Prostate gland (tissue), 2 donors: ENCODE measurements around the gene SLC25A19. TPM values are rescaled to one million over a fixed set of nuclear protein-coding genes. Genes with fewer than 3 reads are reported as not detected.

Experiments
- DNase-seq: peaks from one replicate; pipeline ENCODE4 v3.0.0-alpha.2; 2019; ENCODE audit warnings: low spot score
- H3K27ac ChIP-seq, 2 donors: fragments of 200-600 bp; sonication (generic); 2 replicates each; pipeline ENCODE4 v1.5.1; 2017 to 2019
- H3K27me3 ChIP-seq: fragments of 200-600 bp; sonication (generic); replicated peaks from 2 replicates; pipeline ENCODE4 v1.5.1; 2019; ENCODE audit not compliant: insufficient read depth
- H3K36me3 ChIP-seq, 2 donors: fragments of 200-600 bp; sonication (generic); 1 replicate in 1 of 2; 2 replicates in 1 of 2; pipeline versions ENCODE4 v1.5.1 to v1.8.1; 2017 to 2019
- H3K4me1 ChIP-seq: fragments of 200-600 bp; sonication (generic); replicated peaks from 2 replicates; pipeline ENCODE4 v1.5.1; 2019
- H3K4me3 ChIP-seq, 2 donors: fragments of 200-600 bp; sonication (generic); 2 replicates each; pipeline ENCODE4 v1.5.1; 2017 to 2019
- H3K9me3 ChIP-seq: fragments of 200-600 bp; sonication (generic); 2 replicates; pipeline ENCODE4 v1.5.1; 2017
- POLR2A ChIP-seq: fragments of 450-650 bp; IDR thresholded peaks from one replicate; pipeline ENCODE4 v1.6.1; 2016; ENCODE audit warnings: antibody characterized with exemption, mild to moderate bottlenecking
- POLR2AphosphoS5 ChIP-seq: sonication (generic); formaldehyde crosslinking; IDR thresholded peaks from one replicate; pipeline ENCODE4 v1.6.1; 2017; ENCODE audit warnings: antibody characterized with exemption
- WGBS: methylation state at CpG from one replicate; pipeline ENCODE4 v1.1.5; 2018; 5-methylcytosine and 5-hydroxymethylcytosine counted together
- intact Hi-C: fragments of 100-400 bp; cut with DNase I; formaldehyde crosslinking; loops from one replicate; pipeline ENCODE4 v1.14.2; 2022
- total RNA-seq, 2 donors: library from RNA; depleted of rRNA; stranded (reverse); fragments of >200 nt; gene quantifications; one replicate each; pipeline ENCODE4 v1.1.0, GENCODE V29; 2016
- TF ChIP-seq, protein P1 (sequence below), 4 experiments: fragments of 200-600 bp in 2 of 4; fragments of 450-650 bp in 2 of 4; sonication (generic) in 2 of 4; IDR thresholded peaks; 1 replicate in 3 of 4; 2 replicates in 1 of 4; pipeline ENCODE4 v1.5.1; 2016 to 2019; ENCODE audit warnings: antibody characterized with exemption in 4 of 4, mild to moderate bottlenecking in 2 of 4, moderate library complexity in 2 of 4

SLC25A19 gene
- total RNA-seq, 2 donors from 2014 or later: 5.2 to 15.2 TPM

DNA sequence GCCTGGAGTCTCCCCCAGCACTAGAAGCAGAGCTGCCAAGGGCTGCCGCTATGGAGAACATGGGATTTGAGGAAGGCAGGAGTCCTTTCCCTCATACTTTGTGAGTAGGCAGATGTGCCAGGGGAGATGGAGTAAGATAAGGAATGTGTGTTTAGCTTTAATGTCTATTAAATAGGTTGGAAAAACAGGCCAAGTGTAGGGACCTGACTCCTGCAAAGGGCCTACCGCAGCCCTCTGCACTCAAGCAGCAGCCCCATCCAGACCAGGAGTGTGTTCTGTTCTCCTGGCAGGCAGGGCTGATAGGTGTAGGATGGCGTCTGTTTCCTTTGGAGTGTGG is 16.4 kb downstream of the SLC25A19 start:
- TF ChIP-seq, protein P1, sequence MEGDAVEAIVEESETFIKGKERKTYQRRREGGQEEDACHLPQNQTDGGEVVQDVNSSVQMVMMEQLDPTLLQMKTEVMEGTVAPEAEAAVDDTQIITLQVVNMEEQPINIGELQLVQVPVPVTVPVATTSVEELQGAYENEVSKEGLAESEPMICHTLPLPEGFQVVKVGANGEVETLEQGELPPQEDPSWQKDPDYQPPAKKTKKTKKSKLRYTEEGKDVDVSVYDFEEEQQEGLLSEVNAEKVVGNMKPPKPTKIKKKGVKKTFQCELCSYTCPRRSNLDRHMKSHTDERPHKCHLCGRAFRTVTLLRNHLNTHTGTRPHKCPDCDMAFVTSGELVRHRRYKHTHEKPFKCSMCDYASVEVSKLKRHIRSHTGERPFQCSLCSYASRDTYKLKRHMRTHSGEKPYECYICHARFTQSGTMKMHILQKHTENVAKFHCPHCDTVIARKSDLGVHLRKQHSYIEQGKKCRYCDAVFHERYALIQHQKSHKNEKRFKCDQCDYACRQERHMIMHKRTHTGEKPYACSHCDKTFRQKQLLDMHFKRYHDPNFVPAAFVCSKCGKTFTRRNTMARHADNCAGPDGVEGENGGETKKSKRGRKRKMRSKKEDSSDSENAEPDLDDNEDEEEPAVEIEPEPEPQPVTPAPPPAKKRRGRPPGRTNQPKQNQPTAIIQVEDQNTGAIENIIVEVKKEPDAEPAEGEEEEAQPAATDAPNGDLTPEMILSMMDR (IDR thresholded peaks at IDR 0.05): no peak
- no peak for TF ChIP-seq POLR2AphosphoS5
- TF ChIP-seq POLR2A: no peak
- intact Hi-C loops: loop anchor here (5.0 kb wide), 1 partner anchor 139 kb away; no protein-coding TSS in a partner anchor
- DNase-seq: no peak
- Histone ChIP-seq H3K4me3 (no peak overlapping the region), H3K4me1 (peaks cover 5% of the 10 kb centered on the region), H3K27ac (no peak overlapping the region), H3K36me3 (no peaks in the 10 kb centered on the region), H3K27me3 (no peaks in the 10 kb centered on the region), H3K9me3 (no peaks in the 10 kb centered on the region)
- WGBS: 14% methylated on average over 3 of the region's 3 CpGs

DNA sequence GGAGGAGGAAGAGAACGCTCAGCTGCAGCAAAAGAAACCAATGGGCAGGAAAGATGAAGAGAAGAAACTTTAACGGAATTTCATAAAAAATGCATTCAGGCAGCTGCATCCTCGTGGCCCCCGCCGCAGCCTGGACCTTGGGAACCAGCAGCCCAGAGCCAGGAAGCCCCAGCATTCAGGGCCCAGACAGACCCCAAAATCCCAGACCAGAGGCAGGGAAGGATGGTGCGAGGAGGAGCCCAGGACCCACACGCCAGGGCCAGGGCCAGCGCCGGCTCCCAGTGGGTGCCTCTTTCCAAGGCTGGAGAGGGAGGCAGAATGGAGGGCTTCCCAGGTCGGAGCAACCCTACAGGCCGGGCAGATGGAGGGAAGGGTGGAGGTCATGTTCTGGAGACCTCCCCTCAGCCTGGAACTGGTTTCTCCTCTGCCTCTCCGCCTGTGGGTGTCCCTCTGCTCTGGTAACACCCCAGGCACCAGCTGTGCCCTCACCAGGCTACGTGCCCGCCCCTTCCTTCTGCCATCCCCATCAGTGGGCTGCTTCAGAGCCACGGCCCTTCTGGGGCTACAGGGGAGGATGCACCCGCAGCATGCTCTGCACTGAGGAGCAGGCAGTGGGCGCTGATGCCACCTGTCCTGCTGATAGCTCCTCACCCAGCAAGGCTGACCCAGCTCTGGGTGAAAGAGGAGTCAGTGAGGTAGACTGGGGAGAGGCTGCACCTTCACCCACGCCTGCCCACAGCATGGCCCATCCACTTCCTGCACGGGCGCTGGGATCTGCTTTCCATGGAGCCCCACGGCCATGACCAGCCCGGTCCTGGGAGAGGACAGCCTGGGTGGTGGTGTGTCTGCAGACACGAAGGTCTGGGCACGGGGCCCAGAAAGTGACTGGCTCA is 17.0 kb downstream of the SLC25A19 start:
- peak; percentile 17 for DNase-seq
- intact Hi-C loops: loop anchor here (5.0 kb wide), 1 partner anchor 140 kb away; no protein-coding TSS in a partner anchor
- no peak for TF ChIP-seq POLR2A
- TF ChIP-seq, protein P1 (IDR thresholded peaks at IDR 0.05): no peak
- no peak for TF ChIP-seq POLR2AphosphoS5
- Histone ChIP-seq H3K27me3 (no peaks in the 10 kb centered on the region), H3K4me3 (peak overlapping the region; percentile 82 to 84), H3K36me3 (no peaks in the 10 kb centered on the region), H3K9me3 (no peaks in the 10 kb centered on the region), H3K27ac (peak overlapping the region; percentile 79 to 88), H3K4me1 (peaks cover 5% of the 10 kb centered on the region)
- 38% methylated on average over 24 of the region's 24 CpGs for WGBS

DNA sequence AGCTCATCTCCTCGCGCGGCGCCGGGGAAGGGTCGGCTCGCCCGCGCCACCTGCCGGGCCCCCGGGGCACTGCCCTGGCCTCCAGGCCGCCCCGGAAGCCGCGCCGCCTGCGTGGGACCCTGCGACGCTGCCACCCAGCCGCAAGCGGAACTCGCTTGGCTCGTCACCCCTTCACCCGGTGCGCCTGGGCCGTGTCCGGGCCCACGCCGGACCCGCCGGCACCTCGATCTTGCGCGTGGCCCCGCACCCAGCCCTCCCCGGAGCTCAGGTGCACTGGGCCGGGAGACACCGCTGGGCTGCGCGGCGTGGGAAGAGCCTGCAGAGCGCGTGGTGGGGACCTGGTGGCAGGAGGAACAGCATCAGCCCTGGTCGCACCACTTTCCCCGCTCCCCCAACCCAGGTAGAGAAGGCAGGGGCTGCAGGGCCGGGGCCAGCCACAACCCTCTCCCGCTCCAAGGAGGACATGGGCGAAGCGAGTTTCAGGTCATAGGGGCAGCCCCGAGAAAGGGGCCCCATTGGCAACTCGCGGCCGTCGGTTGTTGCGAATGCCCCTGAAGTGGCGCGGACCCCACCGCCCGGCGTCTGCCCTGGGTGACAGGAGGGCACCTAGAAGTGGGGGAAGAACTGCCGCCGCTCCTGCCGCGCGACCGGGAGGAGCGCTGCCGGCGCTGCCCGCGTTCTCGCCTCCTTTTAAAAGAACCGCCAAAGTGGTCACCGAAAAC is 17.8 kb downstream of the SLC25A19 start:
- WGBS: under 1% methylated on average over 31 of the region's 74 CpGs

DNA sequence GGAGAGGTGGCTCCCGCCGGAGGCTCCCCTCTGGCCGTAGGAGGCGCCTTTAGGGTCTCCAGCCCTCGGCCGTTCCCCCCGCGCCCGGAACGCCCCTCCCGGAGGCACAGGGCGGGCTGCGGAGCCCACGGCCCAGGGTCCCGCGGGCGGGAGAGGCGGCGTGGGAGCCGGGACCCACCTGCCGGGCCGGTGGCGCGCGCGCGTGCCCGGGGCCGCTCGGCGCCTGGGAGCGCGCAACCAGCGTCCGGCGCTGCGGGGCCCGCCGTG is 18.3 kb downstream of the SLC25A19 start, which contains the start of gene MIF4GD:
TSS of gene MIF4GD (minus strand) at position 266 of the 267 bp plus-strand sequence. CDS start 1,036 bp downstream, outside the sequence.
- Histone ChIP-seq H3K27ac (peak within 1 kb of the TSS; percentile 84 to 88), H3K27me3 (no peaks in the 10 kb centered on the region), H3K4me1 (peaks cover 5% of the 10 kb centered on the region), H3K4me3 (peak within 1 kb of the TSS; percentile 82 to 84), H3K36me3 (peaks cover 0 to 11% of the 10 kb centered on the region in 2 donors), H3K9me3 (no peaks in the 10 kb centered on the region)
- DNase-seq: no peak
- WGBS: 0% methylated on average over 6 of the region's 39 CpGs
- TF ChIP-seq POLR2A (no peak), POLR2AphosphoS5 (no peak)
- TF ChIP-seq, protein P1 (IDR thresholded peaks at IDR 0.05): no peak
- intact Hi-C loops: loop anchor here (5.0 kb wide), 1 partner anchor 141 kb away; no protein-coding TSS in a partner anchor

More for the DNA sequence above, 17.8 kb downstream of the SLC25A19 start:
- peak overlapping the region; percentile 82 to 84 for H3K4me3 ChIP-seq
- H3K4me1 ChIP-seq: peaks cover 5% of the 10 kb centered on the region
- no peaks in the 10 kb centered on the region for H3K27me3 ChIP-seq
- TF ChIP-seq POLR2AphosphoS5 (no peak), POLR2A (no peak)
- TF ChIP-seq, protein P1 (IDR thresholded peaks at IDR 0.05): peak; percentile 65 to 97 (median 83)
- DNase-seq: peak; percentile 71
- no peaks in the 10 kb centered on the region for H3K9me3 ChIP-seq
- H3K27ac ChIP-seq: peak overlapping the region; percentile 79 to 88
- H3K36me3 ChIP-seq: peaks cover 0 to 6% of the 10 kb centered on the region in 2 donors
- intact Hi-C loops: loop anchor here (5.0 kb wide), 1 partner anchor 141 kb away; no protein-coding TSS in a partner anchor
